Large intestine (tissue), 3 donors: ENCODE results near the gene ANKRD16. TPM values are rescaled to one million over a fixed set of nuclear protein-coding genes. Genes with fewer than 3 reads are reported as not detected.

Experiments used
- DNase-seq, 2 donors: peaks; one replicate each; pipeline versions ENCODE4 v3.0.0 to v3.0.0-alpha.2; 2013
- H3K27ac ChIP-seq: one replicate; pipeline ENCODE4 v1.5.1; 2013; ENCODE audit warnings: low read length
- H3K27me3 ChIP-seq: 2 replicates; pipeline ENCODE4 v1.6.1; 2013; ENCODE audit warnings: low read length; ENCODE audit not compliant: control insufficient read depth, insufficient read depth
- H3K36me3 ChIP-seq: 2 replicates; pipeline ENCODE4 v1.6.1; 2013; ENCODE audit warnings: low read length; ENCODE audit not compliant: control insufficient read depth, insufficient read depth
- H3K4me1 ChIP-seq: one replicate; pipeline ENCODE4 v1.6.1; 2013; ENCODE audit warnings: low read length; ENCODE audit not compliant: control insufficient read depth, insufficient read depth
- H3K4me3 ChIP-seq: one replicate; pipeline ENCODE4 v1.5.1; 2013; ENCODE audit warnings: low read length
- H3K9me3 ChIP-seq: one replicate; pipeline ENCODE4 v1.6.1; 2013; ENCODE audit warnings: mild to moderate bottlenecking, low read depth, low read length, moderate library complexity; ENCODE audit not compliant: control insufficient read depth
- WGBS: methylation state at CpG from one replicate; pipeline ENCODE4 v1.1.5; 2013; ENCODE audit warnings: low lambda C conversion rate; ENCODE audit not compliant: insufficient coverage; 5-methylcytosine and 5-hydroxymethylcytosine counted together
- polyA plus RNA-seq: library from polyadenylated mRNA; unstranded; fragments of 120-200 nt; gene quantifications from one replicate; pipeline ENCODE4 v1.2.1, GENCODE V29; 2013

ANKRD16 gene
- polyA plus RNA-seq, 1 donor, result 7.9 TPM

GRCh38 chr10:5895365-5895764, 5.7 kb upstream of the ANKRD16 start:
- Histone ChIP-seq H3K4me3 (no peak overlapping the region), H3K4me1 (peaks cover 9% of the 10 kb centered on the region), H3K27ac (no peak overlapping the region), H3K36me3 (peaks cover 21% of the 10 kb centered on the region), H3K27me3 (no peaks in the 10 kb centered on the region), H3K9me3 (peaks cover 4% of the 10 kb centered on the region)
- no peak for DNase-seq
- no CpG with 5 or more reads among the region's 3 CpGs for WGBS

- DNase-seq, result no peak
- H3K4me3 ChIP-seq, result no peak overlapping the region
- H3K27ac ChIP-seq, result no peak overlapping the region
- no peaks in the 10 kb centered on the region for H3K27me3 ChIP-seq
- H3K4me1 ChIP-seq, result peaks cover 9% of the 10 kb centered on the region
- H3K9me3 ChIP-seq, result peaks cover 4% of the 10 kb centered on the region
- H3K36me3 ChIP-seq, result peaks cover 21% of the 10 kb centered on the region
- WGBS, result no CpG with 5 or more reads among the region's 8 CpGs
Measured at GRCh38 chr10:5894873-5895272, 5.2 kb upstream of the ANKRD16 start.

GRCh38 chr10:5894403-5894802, 4.7 kb upstream of the ANKRD16 start:
- Histone ChIP-seq H3K36me3 (peaks cover 21% of the 10 kb centered on the region), H3K4me1 (peaks cover 9% of the 10 kb centered on the region), H3K9me3 (peaks cover 4% of the 10 kb centered on the region), H3K27me3 (no peaks in the 10 kb centered on the region), H3K27ac (no peak overlapping the region), H3K4me3 (no peak overlapping the region)
- DNase-seq, result no peak
- WGBS, result no CpG with 5 or more reads among the region's 4 CpGs

GRCh38 chr10:5893321-5893720, 3.6 kb upstream of the ANKRD16 start:
- H3K36me3 ChIP-seq, result peaks cover 21% of the 10 kb centered on the region
- no peak overlapping the region for H3K27ac ChIP-seq
- H3K4me3 ChIP-seq, result no peak overlapping the region
- H3K9me3 ChIP-seq, result peaks cover 4% of the 10 kb centered on the region
- H3K4me1 ChIP-seq, result peaks cover 14% of the 10 kb centered on the region
- no peaks in the 10 kb centered on the region for H3K27me3 ChIP-seq
- 0% methylated on average over 1 of the region's 2 CpGs for WGBS
- no peak for DNase-seq

GRCh38 chr10:5892007-5892406, 2.3 kb upstream of the ANKRD16 start:
- no CpG with 5 or more reads among the region's 8 CpGs for WGBS
- Histone ChIP-seq H3K9me3 (no peaks in the 10 kb centered on the region), H3K4me1 (peaks cover 22% of the 10 kb centered on the region), H3K27me3 (no peaks in the 10 kb centered on the region), H3K27ac (no peak overlapping the region), H3K36me3 (peaks cover 23% of the 10 kb centered on the region), H3K4me3 (no peak overlapping the region)
- no peak for DNase-seq

GRCh38 chr10:5891009-5891408, 1.3 kb upstream of the ANKRD16 start:
- Histone ChIP-seq H3K4me3 (peak overlapping the region; percentile 84), H3K9me3 (no peaks in the 10 kb centered on the region), H3K27me3 (no peaks in the 10 kb centered on the region), H3K4me1 (peaks cover 22% of the 10 kb centered on the region), H3K27ac (no peak overlapping the region), H3K36me3 (peaks cover 23% of the 10 kb centered on the region)
- no peak for DNase-seq
- WGBS, result 56% methylated on average over 4 of the region's 7 CpGs

GRCh38 chr10:5890452-5890915, 791 bp upstream of the ANKRD16 start:
- peak in 1 of 2 donors; percentile 48 for DNase-seq
- Histone ChIP-seq H3K9me3 (no peaks in the 10 kb centered on the region), H3K4me3 (peak overlapping the region; percentile 84), H3K27me3 (no peaks in the 10 kb centered on the region), H3K27ac (peak overlapping the region; percentile 65), H3K36me3 (peaks cover 23% of the 10 kb centered on the region), H3K4me1 (peaks cover 22% of the 10 kb centered on the region)
- no CpG with 5 or more reads among the region's 40 CpGs for WGBS

GRCh38 chr10:5888843-5889623, 660 bp downstream of the ANKRD16 start:
- H3K27me3 ChIP-seq, result no peaks in the 10 kb centered on the region
- peak in 1 of 2 donors; percentile 60 for DNase-seq
- peak overlapping the region; percentile 79 for H3K27ac ChIP-seq
- no CpG with 5 or more reads among the region's 80 CpGs for WGBS
- no peaks in the 10 kb centered on the region for H3K9me3 ChIP-seq
- H3K4me1 ChIP-seq, result peaks cover 22% of the 10 kb centered on the region
- H3K36me3 ChIP-seq, result peaks cover 19% of the 10 kb centered on the region
- H3K4me3 ChIP-seq, result peak overlapping the region; percentile 93

GRCh38 chr10:5888351-5888750, 1.3 kb downstream of the ANKRD16 start:
- H3K36me3 ChIP-seq, result peaks cover 24% of the 10 kb centered on the region
- H3K9me3 ChIP-seq, result no peaks in the 10 kb centered on the region

GRCh38 chr10:5887641-5888040, 2.1 kb downstream of the ANKRD16 start:
- H3K27me3 ChIP-seq, result no peaks in the 10 kb centered on the region
- H3K4me1 ChIP-seq, result peaks cover 22% of the 10 kb centered on the region
- H3K4me3 ChIP-seq, result no peak overlapping the region
- no peak for DNase-seq
- WGBS, result 90% methylated on average over 2 of the region's 8 CpGs
- no peaks in the 10 kb centered on the region for H3K9me3 ChIP-seq
- H3K36me3 ChIP-seq, result peaks cover 30% of the 10 kb centered on the region
- H3K27ac ChIP-seq, result no peak overlapping the region

More at GRCh38 chr10:5888351-5888750, 1.3 kb downstream of the ANKRD16 start:
- DNase-seq, result peak in 1 of 2 donors; percentile 44
- H3K4me1 ChIP-seq, result peaks cover 22% of the 10 kb centered on the region
- no CpG with 5 or more reads among the region's 10 CpGs for WGBS
- H3K4me3 ChIP-seq, result peak overlapping the region; percentile 67
- peak overlapping the region; percentile 49 for H3K27ac ChIP-seq
- no peaks in the 10 kb centered on the region for H3K27me3 ChIP-seq

- no CpG with 5 or more reads among the region's 1 CpG for WGBS
- H3K36me3 ChIP-seq, result peaks cover 35% of the 10 kb centered on the region
- H3K27ac ChIP-seq, result no peak overlapping the region
- peaks cover 21% of the 10 kb centered on the region for H3K4me1 ChIP-seq
- no peaks in the 10 kb centered on the region for H3K9me3 ChIP-seq
- no peaks in the 10 kb centered on the region for H3K27me3 ChIP-seq
- no peak for DNase-seq
- H3K4me3 ChIP-seq, result no peak overlapping the region
Measured at GRCh38 chr10:5887029-5887428, 2.7 kb downstream of the ANKRD16 start.
